Measurements from ENCODE around the gene RPL41.

DNA sequence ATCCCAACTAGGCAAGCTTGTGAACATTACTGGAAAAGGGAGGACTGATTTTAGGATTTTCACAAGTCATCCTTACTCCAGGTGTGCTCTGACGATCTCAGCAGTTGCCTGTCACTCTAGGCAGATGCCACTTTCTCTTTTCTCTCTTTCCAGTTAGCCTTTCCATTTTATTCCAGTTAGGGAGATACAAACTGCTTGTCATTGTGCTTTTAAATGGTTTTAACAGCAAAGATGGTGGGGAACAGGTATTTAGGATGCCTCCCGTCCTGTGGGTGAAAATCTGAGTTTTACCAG, 10.9 kb upstream of the RPL41 start:
- TF ChIP-seq, protein P1, sequence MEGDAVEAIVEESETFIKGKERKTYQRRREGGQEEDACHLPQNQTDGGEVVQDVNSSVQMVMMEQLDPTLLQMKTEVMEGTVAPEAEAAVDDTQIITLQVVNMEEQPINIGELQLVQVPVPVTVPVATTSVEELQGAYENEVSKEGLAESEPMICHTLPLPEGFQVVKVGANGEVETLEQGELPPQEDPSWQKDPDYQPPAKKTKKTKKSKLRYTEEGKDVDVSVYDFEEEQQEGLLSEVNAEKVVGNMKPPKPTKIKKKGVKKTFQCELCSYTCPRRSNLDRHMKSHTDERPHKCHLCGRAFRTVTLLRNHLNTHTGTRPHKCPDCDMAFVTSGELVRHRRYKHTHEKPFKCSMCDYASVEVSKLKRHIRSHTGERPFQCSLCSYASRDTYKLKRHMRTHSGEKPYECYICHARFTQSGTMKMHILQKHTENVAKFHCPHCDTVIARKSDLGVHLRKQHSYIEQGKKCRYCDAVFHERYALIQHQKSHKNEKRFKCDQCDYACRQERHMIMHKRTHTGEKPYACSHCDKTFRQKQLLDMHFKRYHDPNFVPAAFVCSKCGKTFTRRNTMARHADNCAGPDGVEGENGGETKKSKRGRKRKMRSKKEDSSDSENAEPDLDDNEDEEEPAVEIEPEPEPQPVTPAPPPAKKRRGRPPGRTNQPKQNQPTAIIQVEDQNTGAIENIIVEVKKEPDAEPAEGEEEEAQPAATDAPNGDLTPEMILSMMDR (IDR thresholded peaks at IDR 0.05; ENCODE audit: low read length) = no peak
- TF ChIP-seq EZH2phosphoT487 (IDR thresholded peaks at IDR 0.05; ENCODE audit: low read length) (no peak), EZH2 (optimal IDR thresholded peaks at IDR 0.05; ENCODE audit: low read depth, low read length) (no peak)
